AG10803 (cell line): ENCODE measurements around the gene AMH.

Experiments used
- DNase-seq: peaks from one replicate; pipeline ENCODE4 v3.0.0; 2010; ENCODE audit warnings: low read depth
- H3K4me3 ChIP-seq: 2 replicates; pipeline ENCODE4 v1.5.1; 2011; ENCODE audit warnings: mild to moderate bottlenecking, low read length, control low read depth
- CTCF ChIP-seq: conservative IDR thresholded peaks from 2 replicates; pipeline ENCODE4 v1.5.1; 2011; ENCODE audit warnings: mild to moderate bottlenecking, low read length, control low read depth, inconsistent platforms

AMH gene

GRCh38 chr19:2227415-2228156, 21.5 kb upstream of the AMH start:
- no peak overlapping the region for H3K4me3 ChIP-seq
- DNase-seq = no peak
- TF ChIP-seq CTCF = no peak

DNA sequence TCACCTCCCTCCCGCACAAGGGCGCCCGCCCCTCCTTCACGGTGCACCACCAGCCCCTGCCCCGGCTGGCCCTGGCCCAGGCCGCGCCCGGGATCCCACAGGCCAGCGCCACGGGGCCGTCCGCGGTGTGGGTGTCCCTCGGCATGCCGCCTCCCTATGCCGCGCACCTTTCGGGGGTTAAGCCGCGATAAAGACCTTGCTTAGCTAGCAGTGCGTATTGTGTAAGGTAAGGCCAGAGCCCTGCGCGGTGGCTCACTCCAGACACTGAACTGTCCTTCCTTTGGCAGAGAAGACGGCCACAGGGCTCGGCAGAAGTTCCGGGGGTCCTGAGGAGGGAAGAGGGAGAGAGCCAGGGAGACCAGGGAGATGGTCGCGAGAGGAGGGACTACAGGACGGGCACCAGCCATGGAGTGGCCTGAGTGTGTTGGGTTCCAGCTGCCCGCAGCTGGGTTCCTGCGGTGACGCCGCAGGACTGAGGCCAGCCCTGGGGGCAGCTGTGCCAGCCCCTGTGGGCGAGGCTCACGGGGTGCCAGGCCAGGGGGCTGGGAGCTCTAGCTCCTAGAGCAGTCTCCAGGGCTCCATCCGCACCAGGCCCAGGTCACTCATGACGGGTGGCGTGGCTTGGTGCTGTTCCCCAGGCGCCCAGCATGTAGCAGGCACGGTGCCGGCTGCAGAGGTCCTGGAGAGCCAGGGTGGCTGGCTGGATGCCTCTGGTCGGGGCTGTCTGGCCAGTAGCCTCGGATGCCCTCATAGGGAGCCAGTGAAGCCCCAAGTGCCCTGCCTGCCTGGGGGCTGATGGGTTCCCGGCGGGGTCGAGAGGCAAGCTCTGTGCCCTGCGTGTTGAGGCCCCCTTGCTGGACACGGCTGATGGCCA, 20.7 kb upstream of the AMH start:
- no peak overlapping the region for H3K4me3 ChIP-seq
- TF ChIP-seq CTCF = no peak
- no peak for DNase-seq

GRCh38 chr19:2229103-2230032, 19.8 kb upstream of the AMH start:
- no peak for DNase-seq
- no peak for TF ChIP-seq CTCF
- H3K4me3 ChIP-seq = no peak overlapping the region

GRCh38 chr19:2230033-2230531, 19.0 kb upstream of the AMH start:
- DNase-seq = no peak
- no peak for TF ChIP-seq CTCF
- no peak overlapping the region for H3K4me3 ChIP-seq

- no peak overlapping the region for H3K4me3 ChIP-seq
- no peak for TF ChIP-seq CTCF
- no peak for DNase-seq
Observed at GRCh38 chr19:2230807-2231533, 18.2 kb upstream of the AMH start.

GRCh38 chr19:2231621-2232221, 17.4 kb upstream of the AMH start:
- no peak for DNase-seq
- no peak overlapping the region for H3K4me3 ChIP-seq
- peak; percentile 24 for TF ChIP-seq CTCF
